ENCODE measurements around the gene CORO6.

The CORO6 gene

GRCh38 chr17:29648005-29648404 lies 25.3 kb upstream of the CORO6 start:
- H3K27ac Mint-ChIP-seq = peak overlapping the region; percentile 67
- peaks cover 99% of the 10 kb centered on the region for H3K36me3 Mint-ChIP-seq
- peaks cover 10% of the 10 kb centered on the region for H3K4me1 Mint-ChIP-seq
- DNase-seq (ENCODE audit: low spot score in 2 of 2) (no peak), ATAC-seq (no peak)
- H3K4me3 Mint-ChIP-seq = no peak overlapping the region
- no peaks in the 10 kb centered on the region for H3K9me3 Mint-ChIP-seq

- DNase-seq (ENCODE audit: low spot score in 2 of 2) (no peak), ATAC-seq (no peak)
- Mint-ChIP-seq H3K27ac (peak overlapping the region; percentile 58), H3K4me1 (peaks cover 13% of the 10 kb centered on the region), H3K36me3 (peaks cover 79% of the 10 kb centered on the region), H3K9me3 (no peaks in the 10 kb centered on the region), H3K4me3 (no peak overlapping the region)
These were observed 22.9 kb upstream of the CORO6 start for GRCh38 chr17:29645515-29646051.

- ATAC-seq (no peak), DNase-seq (ENCODE audit: low spot score in 2 of 2) (no peak)
- Mint-ChIP-seq H3K36me3 (peaks cover 72% of the 10 kb centered on the region), H3K4me1 (peaks cover 25% of the 10 kb centered on the region), H3K4me3 (no peak overlapping the region), H3K9me3 (no peaks in the 10 kb centered on the region), H3K27ac (peak overlapping the region; percentile 63)
These were observed 21.1 kb upstream of the CORO6 start for GRCh38 chr17:29643817-29644160.

GRCh38 chr17:29642171-29642611 lies 19.5 kb upstream of the CORO6 start:
- H3K27ac Mint-ChIP-seq = peak overlapping the region; percentile 86
- H3K9me3 Mint-ChIP-seq = no peaks in the 10 kb centered on the region
- H3K4me3 Mint-ChIP-seq = no peak overlapping the region
- peaks cover 25% of the 10 kb centered on the region for H3K4me1 Mint-ChIP-seq
- ATAC-seq (no peak), DNase-seq (ENCODE audit: low spot score in 2 of 2) (no peak)
- peaks cover 64% of the 10 kb centered on the region for H3K36me3 Mint-ChIP-seq

GRCh38 chr17:29640981-29641642 lies 18.4 kb upstream of the CORO6 start:
- Mint-ChIP-seq H3K4me3 (no peak overlapping the region), H3K4me1 (peaks cover 25% of the 10 kb centered on the region), H3K36me3 (peaks cover 64% of the 10 kb centered on the region), H3K27ac (peak overlapping the region; percentile 86), H3K9me3 (no peaks in the 10 kb centered on the region)
- no peak for DNase-seq (ENCODE audit: low spot score in 2 of 2)
- no peak for ATAC-seq

- peaks cover 64% of the 10 kb centered on the region for H3K36me3 Mint-ChIP-seq
- peaks cover 20% of the 10 kb centered on the region for H3K4me1 Mint-ChIP-seq
- H3K9me3 Mint-ChIP-seq = no peaks in the 10 kb centered on the region
- DNase-seq (ENCODE audit: low spot score in 2 of 2) (no peak), ATAC-seq (no peak)
- H3K27ac Mint-ChIP-seq = peak overlapping the region; percentile 52
- no peak overlapping the region for H3K4me3 Mint-ChIP-seq
These were observed 17.7 kb upstream of the CORO6 start for GRCh38 chr17:29640413-29640812.

GRCh38 chr17:29633886-29634285 lies 11.2 kb upstream of the CORO6 start:
- peak overlapping the region; percentile 30 for H3K27ac Mint-ChIP-seq

GRCh38 chr17:29630630-29631193 lies 8.0 kb upstream of the CORO6 start:
- Mint-ChIP-seq H3K36me3 (peaks cover 76% of the 10 kb centered on the region), H3K4me3 (no peak overlapping the region)

More at GRCh38 chr17:29633886-29634285, 11.2 kb upstream of the CORO6 start:
- H3K4me1 Mint-ChIP-seq = peaks cover 18% of the 10 kb centered on the region
- ATAC-seq (no peak), DNase-seq (ENCODE audit: low spot score in 2 of 2) (no peak)
- H3K36me3 Mint-ChIP-seq = peaks cover 80% of the 10 kb centered on the region
- no peaks in the 10 kb centered on the region for H3K9me3 Mint-ChIP-seq
- no peak overlapping the region for H3K4me3 Mint-ChIP-seq

GRCh38 chr17:29629839-29630238 lies 7.1 kb upstream of the CORO6 start:
- ATAC-seq (no peak), DNase-seq (ENCODE audit: low spot score in 2 of 2) (no peak)
- Mint-ChIP-seq H3K27ac (peak overlapping the region; percentile 84), H3K36me3 (peaks cover 76% of the 10 kb centered on the region), H3K9me3 (no peaks in the 10 kb centered on the region), H3K4me1 (peaks cover 40% of the 10 kb centered on the region), H3K4me3 (no peak overlapping the region)

More at GRCh38 chr17:29630630-29631193, 8.0 kb upstream of the CORO6 start:
- DNase-seq (ENCODE audit: low spot score in 2 of 2) (no peak), ATAC-seq (no peak)
- Mint-ChIP-seq H3K9me3 (no peaks in the 10 kb centered on the region), H3K27ac (peak overlapping the region; percentile 30), H3K4me1 (peaks cover 32% of the 10 kb centered on the region)

- peak overlapping the region; percentile 84 for H3K27ac Mint-ChIP-seq
- no peak overlapping the region for H3K4me3 Mint-ChIP-seq
- DNase-seq (ENCODE audit: low spot score in 2 of 2) (no peak), ATAC-seq (no peak)
- peaks cover 72% of the 10 kb centered on the region for H3K36me3 Mint-ChIP-seq
- peaks cover 46% of the 10 kb centered on the region for H3K4me1 Mint-ChIP-seq
- no peaks in the 10 kb centered on the region for H3K9me3 Mint-ChIP-seq
These were observed 5.9 kb upstream of the CORO6 start for GRCh38 chr17:29628644-29629043.

GRCh38 chr17:29627951-29628350 lies 5.2 kb upstream of the CORO6 start:
- ATAC-seq (no peak), DNase-seq (ENCODE audit: low spot score in 2 of 2) (no peak)
- H3K36me3 Mint-ChIP-seq = peaks cover 70% of the 10 kb centered on the region

GRCh38 chr17:29625037-29625750 lies 2.5 kb upstream of the CORO6 start:
- H3K4me1 Mint-ChIP-seq = peaks cover 64% of the 10 kb centered on the region
- no peak overlapping the region for H3K4me3 Mint-ChIP-seq
- H3K27ac Mint-ChIP-seq = peak overlapping the region; percentile 84
- H3K36me3 Mint-ChIP-seq = peaks cover 52% of the 10 kb centered on the region
- ATAC-seq = no peak
- DNase-seq (ENCODE audit: low spot score in 2 of 2) = no peak
- H3K9me3 Mint-ChIP-seq = no peaks in the 10 kb centered on the region

More at GRCh38 chr17:29627951-29628350, 5.2 kb upstream of the CORO6 start:
- peaks cover 53% of the 10 kb centered on the region for H3K4me1 Mint-ChIP-seq
- H3K27ac Mint-ChIP-seq = peak overlapping the region; percentile 84
- H3K9me3 Mint-ChIP-seq = no peaks in the 10 kb centered on the region
- H3K4me3 Mint-ChIP-seq = no peak overlapping the region

- ATAC-seq (peak; percentile 64), DNase-seq (ENCODE audit: low spot score in 2 of 2) (no peak)
- H3K9me3 Mint-ChIP-seq = no peaks in the 10 kb centered on the region
- peak overlapping the region; percentile 43 for H3K27ac Mint-ChIP-seq
- H3K4me3 Mint-ChIP-seq = no peak overlapping the region
- H3K4me1 Mint-ChIP-seq = peaks cover 58% of the 10 kb centered on the region
- H3K36me3 Mint-ChIP-seq = peaks cover 46% of the 10 kb centered on the region
These were observed 1.9 kb upstream of the CORO6 start for GRCh38 chr17:29624586-29624985.

- no peak for DNase-seq (ENCODE audit: low spot score in 2 of 2)
- Mint-ChIP-seq H3K27ac (peak overlapping the region; percentile 64), H3K36me3 (peaks cover 34% of the 10 kb centered on the region), H3K9me3 (no peaks in the 10 kb centered on the region), H3K4me1 (peaks cover 46% of the 10 kb centered on the region), H3K4me3 (peak overlapping the region; percentile 72)
- ATAC-seq = no peak
These were observed 553 bp upstream of the CORO6 start for GRCh38 chr17:29623283-29623647.

GRCh38 chr17:29621751-29622194 lies 939 bp downstream of the CORO6 start:
- no peak for DNase-seq (ENCODE audit: low spot score in 2 of 2)
- peak overlapping the region; percentile 72 for H3K4me3 Mint-ChIP-seq
- no peaks in the 10 kb centered on the region for H3K9me3 Mint-ChIP-seq
- H3K36me3 Mint-ChIP-seq = peaks cover 36% of the 10 kb centered on the region
- no peak for ATAC-seq
- peaks cover 50% of the 10 kb centered on the region for H3K4me1 Mint-ChIP-seq
- no peak overlapping the region for H3K27ac Mint-ChIP-seq

Data from stimulated activated effector memory CD8-positive, alpha-beta T cell treated with anti-CD3 and anti-CD28 coated beads, Interleukin-12 subunit alpha, Interleukin-12 subunit beta, amount 100 ng/mL, for 72 hours (primary cell).